Measurements from ENCODE around the gene CLEC16A. TPM values are rescaled to one million over a fixed set of nuclear protein-coding genes. Genes with fewer than 3 reads are reported as not detected.

CLEC16A gene
- total and polyA plus RNA-seq, 2 experiments from 2014 or later: 9.9 to 24.1 TPM

DNA sequence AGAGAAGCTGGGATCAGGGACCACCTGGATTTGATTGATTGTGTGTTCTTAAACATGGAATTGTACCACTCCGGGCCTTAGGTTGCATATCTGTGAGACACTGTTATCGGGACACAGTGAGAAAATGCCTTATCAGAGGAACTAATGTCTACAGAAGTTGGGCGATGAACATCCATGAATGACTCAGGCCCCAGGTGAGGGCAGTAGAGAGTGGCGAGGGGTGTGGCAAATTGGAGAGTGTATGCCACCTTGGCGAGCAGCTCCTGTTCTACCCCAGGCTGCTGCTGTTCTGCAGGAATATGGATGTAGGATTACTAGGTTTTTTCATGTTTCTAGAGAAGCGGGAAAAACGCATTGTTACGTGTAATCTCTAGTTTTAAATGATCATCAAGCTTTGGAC lies 38.8 kb downstream of the CLEC16A start:
- Mint-ChIP-seq H3K4me1 (peaks cover 8% of the 10 kb centered on the region), H3K36me3 (ENCODE audit: low read depth) (no peaks in the 10 kb centered on the region), H3K27me3 (ENCODE audit: insufficient read depth, low read depth, poor library complexity) (peaks cover 2% of the 10 kb centered on the region), H3K4me3 (no peak overlapping the region), H3K27ac (no peak overlapping the region), H3K9me3 (no peaks in the 10 kb centered on the region)
- Histone ChIP-seq H3K4me3 (no peak overlapping the region), H3K36me3 (ENCODE audit: insufficient read depth) (no peaks in the 10 kb centered on the region; the same call in 1 of the 2 replicates), H3K9me2 (ENCODE audit: insufficient read depth) (no peaks in the 10 kb centered on the region), H3K4me1 (ENCODE audit: insufficient read depth) (no peaks in the 10 kb centered on the region), H3K79me2 (replicated peaks; ENCODE audit: insufficient read depth) (no peaks in the 10 kb centered on the region), H3K27ac (ENCODE audit: low read depth) (no peak overlapping the region), H4K20me1 (replicated peaks; ENCODE audit: insufficient read depth) (no peaks in the 10 kb centered on the region), H3K4me2 (no peak overlapping the region), H3K27me3 (ENCODE audit: insufficient read depth) (no peaks in the 10 kb centered on the region), H2AFZ (no peak overlapping the region), H3F3A (replicated peaks; ENCODE audit: low read depth) (0 out of 2 replicates have a peak, but pooled peaks cover 5% of the 10 kb centered on the region)
- no peak for ATAC-seq
- no peak for DNase-seq (ENCODE audit: low spot score)
- TF ChIP-seq, protein P1, sequence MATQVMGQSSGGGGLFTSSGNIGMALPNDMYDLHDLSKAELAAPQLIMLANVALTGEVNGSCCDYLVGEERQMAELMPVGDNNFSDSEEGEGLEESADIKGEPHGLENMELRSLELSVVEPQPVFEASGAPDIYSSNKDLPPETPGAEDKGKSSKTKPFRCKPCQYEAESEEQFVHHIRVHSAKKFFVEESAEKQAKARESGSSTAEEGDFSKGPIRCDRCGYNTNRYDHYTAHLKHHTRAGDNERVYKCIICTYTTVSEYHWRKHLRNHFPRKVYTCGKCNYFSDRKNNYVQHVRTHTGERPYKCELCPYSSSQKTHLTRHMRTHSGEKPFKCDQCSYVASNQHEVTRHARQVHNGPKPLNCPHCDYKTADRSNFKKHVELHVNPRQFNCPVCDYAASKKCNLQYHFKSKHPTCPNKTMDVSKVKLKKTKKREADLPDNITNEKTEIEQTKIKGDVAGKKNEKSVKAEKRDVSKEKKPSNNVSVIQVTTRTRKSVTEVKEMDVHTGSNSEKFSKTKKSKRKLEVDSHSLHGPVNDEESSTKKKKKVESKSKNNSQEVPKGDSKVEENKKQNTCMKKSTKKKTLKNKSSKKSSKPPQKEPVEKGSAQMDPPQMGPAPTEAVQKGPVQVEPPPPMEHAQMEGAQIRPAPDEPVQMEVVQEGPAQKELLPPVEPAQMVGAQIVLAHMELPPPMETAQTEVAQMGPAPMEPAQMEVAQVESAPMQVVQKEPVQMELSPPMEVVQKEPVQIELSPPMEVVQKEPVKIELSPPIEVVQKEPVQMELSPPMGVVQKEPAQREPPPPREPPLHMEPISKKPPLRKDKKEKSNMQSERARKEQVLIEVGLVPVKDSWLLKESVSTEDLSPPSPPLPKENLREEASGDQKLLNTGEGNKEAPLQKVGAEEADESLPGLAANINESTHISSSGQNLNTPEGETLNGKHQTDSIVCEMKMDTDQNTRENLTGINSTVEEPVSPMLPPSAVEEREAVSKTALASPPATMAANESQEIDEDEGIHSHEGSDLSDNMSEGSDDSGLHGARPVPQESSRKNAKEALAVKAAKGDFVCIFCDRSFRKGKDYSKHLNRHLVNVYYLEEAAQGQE (IDR thresholded peaks at IDR 0.05; ENCODE audit: unreplicated experiment): no peak
- TF ChIP-seq, protein P2, sequence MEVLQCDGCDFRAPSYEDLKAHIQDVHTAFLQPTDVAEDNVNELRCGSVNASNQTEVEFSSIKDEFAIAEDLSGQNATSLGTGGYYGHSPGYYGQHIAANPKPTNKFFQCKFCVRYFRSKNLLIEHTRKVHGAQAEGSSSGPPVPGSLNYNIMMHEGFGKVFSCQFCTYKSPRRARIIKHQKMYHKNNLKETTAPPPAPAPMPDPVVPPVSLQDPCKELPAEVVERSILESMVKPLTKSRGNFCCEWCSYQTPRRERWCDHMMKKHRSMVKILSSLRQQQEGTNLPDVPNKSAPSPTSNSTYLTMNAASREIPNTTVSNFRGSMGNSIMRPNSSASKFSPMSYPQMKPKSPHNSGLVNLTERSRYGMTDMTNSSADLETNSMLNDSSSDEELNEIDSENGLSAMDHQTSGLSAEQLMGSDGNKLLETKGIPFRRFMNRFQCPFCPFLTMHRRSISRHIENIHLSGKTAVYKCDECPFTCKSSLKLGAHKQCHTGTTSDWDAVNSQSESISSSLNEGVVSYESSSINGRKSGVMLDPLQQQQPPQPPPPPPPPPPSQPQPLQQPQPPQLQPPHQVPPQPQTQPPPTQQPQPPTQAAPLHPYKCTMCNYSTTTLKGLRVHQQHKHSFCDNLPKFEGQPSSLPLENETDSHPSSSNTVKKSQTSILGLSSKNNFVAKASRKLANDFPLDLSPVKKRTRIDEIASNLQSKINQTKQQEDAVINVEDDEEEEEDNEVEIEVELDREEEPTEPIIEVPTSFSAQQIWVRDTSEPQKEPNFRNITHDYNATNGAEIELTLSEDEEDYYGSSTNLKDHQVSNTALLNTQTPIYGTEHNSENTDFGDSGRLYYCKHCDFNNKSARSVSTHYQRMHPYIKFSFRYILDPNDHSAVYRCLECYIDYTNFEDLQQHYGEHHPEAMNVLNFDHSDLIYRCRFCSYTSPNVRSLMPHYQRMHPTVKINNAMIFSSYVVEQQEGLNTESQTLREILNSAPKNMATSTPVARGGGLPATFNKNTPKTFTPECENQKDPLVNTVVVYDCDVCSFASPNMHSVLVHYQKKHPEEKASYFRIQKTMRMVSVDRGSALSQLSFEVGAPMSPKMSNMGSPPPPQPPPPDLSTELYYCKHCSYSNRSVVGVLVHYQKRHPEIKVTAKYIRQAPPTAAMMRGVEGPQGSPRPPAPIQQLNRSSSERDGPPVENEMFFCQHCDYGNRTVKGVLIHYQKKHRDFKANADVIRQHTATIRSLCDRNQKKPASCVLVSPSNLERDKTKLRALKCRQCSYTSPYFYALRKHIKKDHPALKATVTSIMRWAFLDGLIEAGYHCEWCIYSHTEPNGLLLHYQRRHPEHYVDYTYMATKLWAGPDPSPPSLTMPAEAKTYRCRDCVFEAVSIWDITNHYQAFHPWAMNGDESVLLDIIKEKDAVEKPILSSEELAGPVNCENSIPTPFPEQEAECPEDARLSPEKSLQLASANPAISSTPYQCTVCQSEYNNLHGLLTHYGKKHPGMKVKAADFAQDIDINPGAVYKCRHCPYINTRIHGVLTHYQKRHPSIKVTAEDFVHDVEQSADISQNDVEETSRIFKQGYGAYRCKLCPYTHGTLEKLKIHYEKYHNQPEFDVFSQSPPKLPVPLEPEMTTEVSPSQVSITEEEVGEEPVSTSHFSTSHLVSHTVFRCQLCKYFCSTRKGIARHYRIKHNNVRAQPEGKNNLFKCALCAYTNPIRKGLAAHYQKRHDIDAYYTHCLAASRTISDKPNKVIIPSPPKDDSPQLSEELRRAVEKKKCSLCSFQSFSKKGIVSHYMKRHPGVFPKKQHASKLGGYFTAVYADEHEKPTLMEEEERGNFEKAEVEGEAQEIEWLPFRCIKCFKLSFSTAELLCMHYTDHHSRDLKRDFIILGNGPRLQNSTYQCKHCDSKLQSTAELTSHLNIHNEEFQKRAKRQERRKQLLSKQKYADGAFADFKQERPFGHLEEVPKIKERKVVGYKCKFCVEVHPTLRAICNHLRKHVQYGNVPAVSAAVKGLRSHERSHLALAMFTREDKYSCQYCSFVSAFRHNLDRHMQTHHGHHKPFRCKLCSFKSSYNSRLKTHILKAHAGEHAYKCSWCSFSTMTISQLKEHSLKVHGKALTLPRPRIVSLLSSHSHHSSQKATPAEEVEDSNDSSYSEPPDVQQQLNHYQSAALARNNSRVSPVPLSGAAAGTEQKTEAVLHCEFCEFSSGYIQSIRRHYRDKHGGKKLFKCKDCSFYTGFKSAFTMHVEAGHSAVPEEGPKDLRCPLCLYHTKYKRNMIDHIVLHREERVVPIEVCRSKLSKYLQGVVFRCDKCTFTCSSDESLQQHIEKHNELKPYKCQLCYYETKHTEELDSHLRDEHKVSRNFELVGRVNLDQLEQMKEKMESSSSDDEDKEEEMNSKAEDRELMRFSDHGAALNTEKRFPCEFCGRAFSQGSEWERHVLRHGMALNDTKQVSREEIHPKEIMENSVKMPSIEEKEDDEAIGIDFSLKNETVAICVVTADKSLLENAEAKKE (CRISPR knock-in tag; IDR thresholded peaks at IDR 0.05): no peak
- no peak for TF ChIP-seq EZH2 (IDR thresholded peaks at IDR 0.05; ENCODE audit: low read depth, unreplicated experiment)
- TF ChIP-seq JUNB (IDR thresholded peaks at IDR 0.05; ENCODE audit: unreplicated experiment): no peak
- TF ChIP-seq POLR2AphosphoS5 (IDR thresholded peaks at IDR 0.05; ENCODE audit: low read depth): no peak
- no peak for TF ChIP-seq EZH2phosphoT487 (IDR thresholded peaks at IDR 0.05; ENCODE audit: unreplicated experiment)
- TF ChIP-seq, protein P3, sequence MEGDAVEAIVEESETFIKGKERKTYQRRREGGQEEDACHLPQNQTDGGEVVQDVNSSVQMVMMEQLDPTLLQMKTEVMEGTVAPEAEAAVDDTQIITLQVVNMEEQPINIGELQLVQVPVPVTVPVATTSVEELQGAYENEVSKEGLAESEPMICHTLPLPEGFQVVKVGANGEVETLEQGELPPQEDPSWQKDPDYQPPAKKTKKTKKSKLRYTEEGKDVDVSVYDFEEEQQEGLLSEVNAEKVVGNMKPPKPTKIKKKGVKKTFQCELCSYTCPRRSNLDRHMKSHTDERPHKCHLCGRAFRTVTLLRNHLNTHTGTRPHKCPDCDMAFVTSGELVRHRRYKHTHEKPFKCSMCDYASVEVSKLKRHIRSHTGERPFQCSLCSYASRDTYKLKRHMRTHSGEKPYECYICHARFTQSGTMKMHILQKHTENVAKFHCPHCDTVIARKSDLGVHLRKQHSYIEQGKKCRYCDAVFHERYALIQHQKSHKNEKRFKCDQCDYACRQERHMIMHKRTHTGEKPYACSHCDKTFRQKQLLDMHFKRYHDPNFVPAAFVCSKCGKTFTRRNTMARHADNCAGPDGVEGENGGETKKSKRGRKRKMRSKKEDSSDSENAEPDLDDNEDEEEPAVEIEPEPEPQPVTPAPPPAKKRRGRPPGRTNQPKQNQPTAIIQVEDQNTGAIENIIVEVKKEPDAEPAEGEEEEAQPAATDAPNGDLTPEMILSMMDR (conservative IDR thresholded peaks at IDR 0.05; ENCODE audit: low read depth in 2 of 2): peak; percentile 12 to 39; a peak in 2 of 4 replicates

All from GM23338 (cell line).